Calu3 (cell line): ENCODE measurements around the gene DLL4. TPM values are rescaled to one million over a fixed set of nuclear protein-coding genes. Genes with fewer than 3 reads are reported as not detected.
"Not testable (repeated sequence)": the region's sequence is repeated elsewhere in the genome, so short reads cannot be mapped to it uniquely, and the experiment has no call there.

Experiments
- BruUV-seq: library from RNA; stranded (reverse); fragments of 400-500 nt; replicated peaks from 2 replicates; lab custom pipeline; 2021; lab: Mats Ljungman, UMichigan
- CTCF ChIA-PET: fragments of 300-600 bp; sonication (Branson Sonifier 250); formaldehyde crosslinking; loops from one replicate; lab custom pipeline; 2022; ENCODE audit warnings: antibody characterized with exemption; lab: Charles Lee
- DNase-seq: peaks from one replicate; pipeline ENCODE4 v3.0.0; 2022
- H3K27ac Mint-ChIP-seq: one replicate; pipeline ENCODE4 v1.8.0; 2022; ENCODE audit warnings: mixed read lengths; ENCODE audit not compliant: unreplicated experiment
- H3K27me3 Mint-ChIP-seq: one replicate; pipeline ENCODE4 v1.8.0; 2022; ENCODE audit warnings: mixed read lengths; ENCODE audit not compliant: unreplicated experiment
- H3K36me3 Mint-ChIP-seq: one replicate; pipeline ENCODE4 v1.8.0; 2022; ENCODE audit warnings: mild to moderate bottlenecking, moderate library complexity, mixed read lengths; ENCODE audit not compliant: insufficient read depth, unreplicated experiment
- H3K4me1 Mint-ChIP-seq: one replicate; pipeline ENCODE4 v1.8.0; 2022; ENCODE audit warnings: mild to moderate bottlenecking, low read depth, mixed read lengths; ENCODE audit not compliant: unreplicated experiment
- H3K4me3 Mint-ChIP-seq: one replicate; pipeline ENCODE4 v1.8.0; 2022; ENCODE audit warnings: mild to moderate bottlenecking, low read depth, moderate library complexity, mixed read lengths; ENCODE audit not compliant: unreplicated experiment
- H3K9me3 Mint-ChIP-seq: one replicate; pipeline ENCODE4 v1.8.0; 2022; ENCODE audit warnings: low read depth, mixed read lengths; ENCODE audit not compliant: unreplicated experiment
- intact Hi-C: fragments of 100-400 bp; cut with micrococcal nuclease; formaldehyde crosslinking; loops from one replicate; pipeline ENCODE4 v1.10.0; 2022; ENCODE audit not compliant: unreplicated experiment
- total RNA-seq: library from RNA; stranded (reverse); gene quantifications from 2 replicates; pipeline ENCODE4 v1.2.3, GENCODE V29; 2022
- TF ChIP-seq, protein P1 (sequence below): fragments of 200-600 bp; IDR thresholded peaks from one replicate; pipeline ENCODE4 v1.8.0; 2022; ENCODE audit warnings: antibody characterized with exemption; ENCODE audit not compliant: unreplicated experiment

Gene DLL4
- total RNA-seq, 1 experiment from 2014 or later: not detected

DNA sequence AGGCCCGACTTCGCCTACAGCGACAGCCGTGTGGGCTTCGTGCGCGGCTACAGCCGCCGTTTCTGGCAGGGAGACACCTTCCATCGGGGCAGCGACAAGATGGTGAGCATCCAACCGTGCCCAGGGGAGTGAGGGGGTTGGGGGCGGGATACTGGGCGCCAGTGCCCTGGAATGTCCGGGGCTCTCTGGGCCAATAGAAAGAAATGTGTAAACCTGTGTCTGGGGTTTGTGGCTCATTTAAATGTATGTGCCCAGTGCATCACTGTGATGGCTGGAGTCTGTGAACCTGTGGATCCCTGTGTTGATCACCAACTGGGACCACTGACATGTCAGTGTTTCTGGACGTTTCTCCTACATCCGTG is 24.6 kb downstream of the DLL4 start:
- TF ChIP-seq, protein P1, sequence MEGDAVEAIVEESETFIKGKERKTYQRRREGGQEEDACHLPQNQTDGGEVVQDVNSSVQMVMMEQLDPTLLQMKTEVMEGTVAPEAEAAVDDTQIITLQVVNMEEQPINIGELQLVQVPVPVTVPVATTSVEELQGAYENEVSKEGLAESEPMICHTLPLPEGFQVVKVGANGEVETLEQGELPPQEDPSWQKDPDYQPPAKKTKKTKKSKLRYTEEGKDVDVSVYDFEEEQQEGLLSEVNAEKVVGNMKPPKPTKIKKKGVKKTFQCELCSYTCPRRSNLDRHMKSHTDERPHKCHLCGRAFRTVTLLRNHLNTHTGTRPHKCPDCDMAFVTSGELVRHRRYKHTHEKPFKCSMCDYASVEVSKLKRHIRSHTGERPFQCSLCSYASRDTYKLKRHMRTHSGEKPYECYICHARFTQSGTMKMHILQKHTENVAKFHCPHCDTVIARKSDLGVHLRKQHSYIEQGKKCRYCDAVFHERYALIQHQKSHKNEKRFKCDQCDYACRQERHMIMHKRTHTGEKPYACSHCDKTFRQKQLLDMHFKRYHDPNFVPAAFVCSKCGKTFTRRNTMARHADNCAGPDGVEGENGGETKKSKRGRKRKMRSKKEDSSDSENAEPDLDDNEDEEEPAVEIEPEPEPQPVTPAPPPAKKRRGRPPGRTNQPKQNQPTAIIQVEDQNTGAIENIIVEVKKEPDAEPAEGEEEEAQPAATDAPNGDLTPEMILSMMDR: no peak
- H3K9me3 Mint-ChIP-seq: no peaks in the 10 kb centered on the region
- peak overlapping the region; percentile 91 for H3K27ac Mint-ChIP-seq
- peaks cover 7% of the 10 kb centered on the region for H3K4me1 Mint-ChIP-seq
- H3K36me3 Mint-ChIP-seq: peaks cover 31% of the 10 kb centered on the region
- no peaks in the 10 kb centered on the region for H3K27me3 Mint-ChIP-seq
- peak overlapping the region; percentile 76 for H3K4me3 Mint-ChIP-seq
- BruUV-seq: TSS peak; percentile 64
- intact Hi-C loops: no loop called here
- CTCF ChIA-PET: interaction anchor here (0.5 to 1.3 kb wide), 3 partner anchors 12 to 476 kb away, joined by 3 to 8 read pairs (median 4); no protein-coding TSS in a partner anchor
- DNase-seq: no peak

DNA sequence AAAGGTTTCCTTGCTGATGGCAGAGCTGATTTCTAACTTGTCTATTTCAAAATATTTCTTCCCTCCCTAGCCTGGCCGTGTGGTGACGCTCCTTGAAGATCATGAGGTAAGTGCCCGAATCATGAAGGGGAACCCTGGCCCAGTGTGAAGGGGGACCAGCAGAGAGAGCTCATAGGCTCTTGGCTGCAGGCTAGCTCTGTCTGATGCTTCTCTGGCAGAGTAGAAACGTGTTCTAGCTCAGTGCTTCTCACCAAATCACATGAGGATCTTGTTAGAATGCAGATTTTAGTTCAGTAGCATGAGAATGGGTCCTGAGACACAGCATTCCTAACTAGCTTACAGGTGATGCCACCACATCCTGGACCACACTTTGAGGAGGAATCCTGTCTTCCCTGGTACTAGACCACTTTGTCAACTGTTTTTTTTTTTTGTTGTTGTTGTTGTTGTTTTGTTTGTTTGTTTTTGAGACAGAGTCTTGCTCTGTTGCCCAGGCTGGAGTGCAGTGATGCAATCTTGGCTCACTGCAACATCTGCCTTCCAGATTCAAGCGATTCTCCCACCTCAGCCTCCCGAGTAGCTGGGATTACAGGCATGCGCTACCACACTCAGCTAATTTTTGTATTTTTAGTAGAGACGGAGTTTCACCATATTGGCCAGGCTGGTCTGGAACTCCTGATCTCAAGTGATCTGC is 25.2 kb downstream of the DLL4 start:
- Mint-ChIP-seq H3K4me3 (peak overlapping the region; percentile 76), H3K36me3 (peaks cover 35% of the 10 kb centered on the region)
- H3K9me3 Mint-ChIP-seq, H3K27me3 Mint-ChIP-seq, intact Hi-C loops, H3K4me1 Mint-ChIP-seq, H3K27ac Mint-ChIP-seq, DNase-seq, BruUV-seq: not testable (repeated sequence)
- CTCF ChIA-PET: interaction anchor here (0.6 kb wide), 1 partner anchor 11 kb away, joined by 3 read pairs; no protein-coding TSS in a partner anchor

DNA sequence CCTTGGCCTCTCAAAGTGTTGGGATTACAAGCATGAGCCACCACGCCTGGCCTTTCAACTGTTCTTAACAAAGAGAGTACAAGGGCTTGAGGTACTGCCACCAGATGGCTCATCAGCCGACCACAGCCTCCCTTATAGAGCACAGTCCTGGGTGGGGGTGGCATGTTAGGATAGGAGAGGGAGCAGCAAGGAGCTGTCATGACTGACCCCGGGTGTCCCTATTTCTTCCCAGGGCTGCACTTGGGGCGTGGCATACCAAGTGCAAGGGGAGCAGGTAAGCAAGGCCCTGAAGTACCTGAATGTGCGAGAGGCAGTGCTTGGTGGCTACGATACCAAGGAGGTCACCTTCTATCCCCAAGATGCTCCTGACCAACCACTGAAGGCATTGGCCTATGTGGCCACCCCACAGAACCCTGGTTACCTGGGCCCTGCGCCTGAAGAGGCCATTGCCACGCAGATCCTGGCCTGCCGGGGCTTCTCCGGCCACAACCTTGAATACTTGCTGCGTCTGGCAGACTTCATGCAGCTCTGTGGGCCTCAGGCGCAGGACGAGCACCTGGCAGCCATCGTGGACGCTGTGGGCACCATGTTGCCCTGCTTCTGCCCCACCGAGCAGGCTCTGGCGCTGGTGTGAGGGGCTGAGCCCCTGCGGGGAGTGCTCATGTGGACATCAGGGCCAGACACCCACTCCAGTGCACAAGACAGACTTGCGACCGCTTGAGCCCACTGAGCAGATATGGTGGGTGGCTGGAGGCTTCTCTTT is 26.2 kb downstream of the DLL4 start:
- CTCF ChIA-PET: interaction anchor here (0.6 kb wide), 1 partner anchor 12 kb away, joined by 3 read pairs; no protein-coding TSS in a partner anchor
- TF ChIP-seq, protein P1: no peak
- Mint-ChIP-seq H3K27me3 (no peaks in the 10 kb centered on the region), H3K4me3 (peak overlapping the region; percentile 52), H3K4me1 (peaks cover 11% of the 10 kb centered on the region), H3K36me3 (peaks cover 35% of the 10 kb centered on the region), H3K9me3 (no peaks in the 10 kb centered on the region), H3K27ac (no peak overlapping the region)
- intact Hi-C loops: no loop called here
- BruUV-seq: no TSS peak
- no peak for DNase-seq

DNA sequence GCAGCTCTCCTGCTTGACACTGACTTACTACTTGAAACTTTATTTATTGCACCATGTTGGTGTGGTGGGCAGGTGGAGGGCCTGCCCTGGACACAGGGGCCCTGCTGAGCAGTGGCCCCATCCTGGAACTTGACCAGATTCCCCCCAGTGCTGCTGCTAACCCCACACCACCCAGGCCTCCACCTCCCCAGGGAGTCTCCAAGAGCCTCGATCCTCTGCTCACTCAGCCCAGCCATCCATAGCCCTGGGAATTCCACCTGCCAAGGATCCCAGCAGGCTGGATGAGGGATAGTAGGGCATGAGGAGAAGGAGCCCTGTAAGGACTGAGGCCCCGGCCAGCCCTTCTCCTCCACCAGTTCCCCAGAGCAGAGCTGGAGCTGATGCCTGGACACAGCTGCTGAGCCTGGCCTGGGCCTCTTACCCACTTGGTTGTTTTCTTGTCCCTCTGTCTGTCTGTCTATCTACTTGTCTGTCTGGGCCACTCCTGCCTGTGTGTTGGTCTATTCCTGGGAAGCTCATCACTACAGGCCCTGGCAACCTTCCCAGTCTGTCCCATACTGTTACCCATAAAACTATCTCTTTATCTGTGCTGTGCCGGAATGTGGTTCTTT is 26.9 kb downstream of the DLL4 start:
- no TSS peak for BruUV-seq
- intact Hi-C loops: no loop called here
- CTCF ChIA-PET: no interaction called here
- H3K27ac Mint-ChIP-seq: no peak overlapping the region
- no peak for DNase-seq
- H3K4me1 Mint-ChIP-seq: peaks cover 13% of the 10 kb centered on the region
- H3K27me3 Mint-ChIP-seq: no peaks in the 10 kb centered on the region
- H3K4me3 Mint-ChIP-seq: peak overlapping the region; percentile 52
- H3K9me3 Mint-ChIP-seq: no peaks in the 10 kb centered on the region
- peaks cover 35% of the 10 kb centered on the region for H3K36me3 Mint-ChIP-seq
- TF ChIP-seq, protein P1: no peak
